Kidney (tissue), 14 donors: ENCODE results near the gene ELP6. TPM values are rescaled to one million over a fixed set of nuclear protein-coding genes. Genes with fewer than 3 reads are reported as not detected.

Experiments used
- DNase-seq, 5 donors: peaks; one replicate each; pipeline ENCODE4 v3.0.0-alpha.2; 2013 to 2020
- FAIRE-seq: peaks from 2 replicates; lab custom pipeline; 2012; peaks lifted over from hg19 to GRCh38; lab: Jason Lieb, UNC
- H3K27ac ChIP-seq, 2 donors: one replicate each; pipeline ENCODE4 v1.7.0; 2013; ENCODE audit warnings: low read depth in 2 of 2, low read length in 2 of 2, inconsistent platforms in 1 of 2
- H3K27me3 ChIP-seq: one replicate; pipeline ENCODE4 v1.7.1; 2013; ENCODE audit warnings: low read length, inconsistent platforms; ENCODE audit not compliant: control insufficient read depth, insufficient read depth
- H3K36me3 ChIP-seq, 3 donors: one replicate each; pipeline versions ENCODE4 v1.7.0 to v1.7.1; 2013; ENCODE audit warnings: low read length in 3 of 3, control low read depth in 1 of 3, inconsistent platforms in 1 of 3; ENCODE audit not compliant: insufficient read depth in 3 of 3, control insufficient read depth in 2 of 3
- H3K4me1 ChIP-seq, 3 donors: one replicate each; pipeline versions ENCODE4 v1.7.0 to v1.7.1; 2013; ENCODE audit warnings: low read length in 3 of 3, inconsistent platforms in 1 of 3, low read depth in 1 of 3; ENCODE audit not compliant: control insufficient read depth in 2 of 3, insufficient read depth in 2 of 3
- H3K4me3 ChIP-seq, 3 donors: one replicate each; pipeline versions ENCODE4 v1.7.0 to v1.8.1; 2013; ENCODE audit warnings: low read length in 3 of 3, control low read depth in 1 of 3, inconsistent platforms in 1 of 3
- H3K9ac ChIP-seq, 3 donors: one replicate each; pipeline versions ENCODE4 v1.7.0 to v1.7.1; 2013; ENCODE audit warnings: low read length in 3 of 3, control low read depth in 1 of 3, inconsistent platforms in 1 of 3
- H3K9me3 ChIP-seq, 3 donors: one replicate each; pipeline versions ENCODE4 v1.7.0 to v1.7.1; 2013; ENCODE audit warnings: low read length in 3 of 3, control low read depth in 1 of 3, inconsistent platforms in 1 of 3; ENCODE audit not compliant: control insufficient read depth in 2 of 3, insufficient read depth in 1 of 3
- CTCF ChIP-seq: IDR thresholded peaks from 3 replicates; pipeline ENCODE4 v1.5.1; 2012; ENCODE audit warnings: mild to moderate bottlenecking, moderate library complexity, borderline replicate concordance; ENCODE audit not compliant: insufficient read depth; ENCODE audit errors: extremely low read depth
- intact Hi-C: fragments of 100-400 bp; cut with DNase I; formaldehyde crosslinking; loops from one replicate; pipeline ENCODE4 v1.11.1; 2022
- polyA plus RNA-seq: library from polyadenylated mRNA; stranded (reverse); fragments of 350-450 nt; fragmentation: Illumina TruSeq; extraction: RNeasy Lipid Tissue Mini Kit (QIAGEN cat#74804); gene quantifications from one replicate; pipeline ENCODE4 v1.2.3, GENCODE V29; 2014; ENCODE audit warnings: low read depth, low replicate concordance; ENCODE audit not compliant: insufficient read depth
- total RNA-seq: library from RNA; stranded (reverse); fragmentation: NEBNext Ultra II Directional; extraction: Animal tissue kit (Norgen Biotek cat#: 25700); gene quantifications from one replicate; pipeline ENCODE4 v1.2.1, GENCODE V29; 2021
- donor health status: control.
- donor health status: control.
- donor health status: control.
- donor health status: control.
- donor health status: control.
- donor health status: DM: yes; HTN: yes; CAD: no.
- donor health status: Normal renal cell carcinoma (clear cell type).

The ELP6 gene
- total and polyA plus RNA-seq, 2 donors from 2014 or later, result 28.6 to 46.1 TPM

GRCh38 chr3:47475570-47476329, 37.8 kb downstream of the ELP6 start, which contains the start of gene SCAP:
SCAP (minus strand) TSS chr3:47475941; CDS start chr3:47442993, 32,948 bp downstream.
- Histone ChIP-seq H3K4me3 (peak within 1 kb of the TSS; percentile 90 to 91 (median 90)), H3K36me3 (no peaks in the 10 kb centered on the region), H3K4me1 (peaks cover 0 to 11% (median 3%) of the 10 kb centered on the region in 3 donors), H3K9me3 (no peaks in the 10 kb centered on the region), H3K27ac (peak within 1 kb of the TSS; percentile 52 to 80), H3K9ac (peak within 1 kb of the TSS; percentile 51 to 82 (median 79)), H3K27me3 (no peaks in the 10 kb centered on the region)
- TF ChIP-seq CTCF, result peak; percentile 98
- FAIRE-seq, result no peak
- peak; percentile 92 to 98 (median 94) for DNase-seq
- intact Hi-C loops, result no loop called here

DNA sequence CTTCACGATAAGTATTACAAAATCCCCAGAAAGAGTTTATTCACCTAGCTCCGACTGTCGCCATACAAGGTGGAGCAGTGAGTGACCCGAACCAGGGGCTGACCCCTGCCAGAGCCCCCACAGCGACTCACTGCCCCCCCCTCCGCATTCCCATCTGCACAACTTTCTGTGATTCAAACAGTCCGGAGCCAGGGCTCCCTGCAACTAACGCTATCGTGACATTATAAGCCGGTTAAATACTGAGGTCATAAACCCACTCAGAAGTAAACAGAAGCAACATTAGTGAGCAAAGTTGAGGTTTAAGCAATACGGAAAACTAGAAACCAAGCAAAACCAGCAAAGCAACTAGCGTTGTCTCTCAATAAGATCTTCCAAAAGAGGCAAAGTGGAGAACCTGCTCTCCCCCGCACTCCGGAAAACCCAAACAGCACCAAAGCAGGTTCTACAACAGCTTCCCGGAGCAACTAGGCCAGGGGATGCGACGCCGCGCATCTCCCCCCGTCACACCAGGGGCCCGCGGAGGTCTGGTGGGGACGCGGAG, 38.4 kb downstream of the ELP6 start:
- intact Hi-C loops, result no loop called here
- Histone ChIP-seq H3K27ac (peak overlapping the region; percentile 52 to 80), H3K27me3 (no peaks in the 10 kb centered on the region), H3K4me1 (peaks cover 0 to 11% (median 3%) of the 10 kb centered on the region in 3 donors), H3K9ac (peak overlapping the region; percentile 27 to 82 (median 79)), H3K9me3 (no peaks in the 10 kb centered on the region), H3K36me3 (no peaks in the 10 kb centered on the region), H3K4me3 (peak overlapping the region; percentile 90 to 91 (median 90))
- DNase-seq (peak in 2 of 5 donors; percentile 59 to 66), FAIRE-seq (no peak)
- TF ChIP-seq CTCF, result no peak

- Histone ChIP-seq H3K27me3 (no peaks in the 10 kb centered on the region), H3K9me3 (no peaks in the 10 kb centered on the region), H3K36me3 (no peaks in the 10 kb centered on the region), H3K27ac (no peak overlapping the region), H3K9ac (no peak overlapping the region), H3K4me3 (peak overlapping the region in 1 of 3 donors; percentile 37), H3K4me1 (peaks cover 0 to 11% (median 3%) of the 10 kb centered on the region in 3 donors)
- FAIRE-seq, result no peak
- TF ChIP-seq CTCF, result no peak
- intact Hi-C loops, result no loop called here
- no peak for DNase-seq
Observed at GRCh38 chr3:47473391-47473790, 40.1 kb downstream of the ELP6 start.
